ENCODE results near the gene EFNA4. TPM values are rescaled to one million over a fixed set of nuclear protein-coding genes. Genes with fewer than 3 reads are reported as not detected.

EFNA4 gene
- total and polyA plus RNA-seq, 9 of the 15 experiments (the other 6 are each of a cell fraction or from before 2014, with no cell fraction given): 0.68 to 7.4 (median 6.1) TPM

DNA sequence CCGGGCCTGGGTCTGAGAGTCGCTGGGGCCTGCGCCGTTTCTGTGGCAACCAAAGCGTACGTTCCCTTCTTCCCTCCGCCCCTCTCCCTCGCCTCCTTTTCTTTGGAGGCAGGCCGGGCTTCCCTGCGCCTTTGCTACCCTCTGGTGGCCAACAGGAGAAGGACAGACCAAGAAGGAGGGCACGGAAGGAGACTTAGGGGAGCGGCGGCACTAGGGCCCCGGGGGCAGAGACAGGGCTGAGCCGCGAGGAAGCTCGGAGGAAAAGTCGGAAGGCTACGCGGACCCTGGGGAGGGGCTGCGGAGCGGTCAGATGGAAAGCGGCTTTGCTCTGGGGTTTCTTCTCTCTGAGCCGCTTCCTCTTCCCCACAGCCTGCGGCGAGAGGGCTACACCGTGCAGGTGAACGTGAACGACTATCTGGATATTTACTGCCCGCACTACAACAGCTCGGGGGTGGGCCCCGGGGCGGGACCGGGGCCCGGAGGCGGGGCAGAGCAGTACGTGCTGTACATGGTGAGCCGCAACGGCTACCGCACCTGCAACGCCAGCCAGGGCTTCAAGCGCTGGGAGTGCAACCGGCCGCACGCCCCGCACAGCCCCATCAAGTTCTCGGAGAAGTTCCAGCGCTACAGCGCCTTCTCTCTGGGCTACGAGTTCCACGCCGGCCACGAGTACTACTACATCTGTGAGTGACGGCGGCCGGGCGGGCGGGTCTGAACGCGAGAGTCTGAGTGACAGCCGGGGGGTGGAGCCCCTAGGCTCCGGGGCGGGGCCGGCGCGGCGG, 21.4 kb downstream of the EFNA4 start:
- Histone ChIP-seq H3K9me1 (ENCODE audit: control insufficient read depth, insufficient read depth, low read length) (no peaks in the 10 kb centered on the region), H3K27me3 (ENCODE audit: control insufficient read depth in 2 of 2, insufficient read depth in 2 of 2, low read length in 2 of 2) (peaks cover 3 to 8% of the 10 kb centered on the region in 2 experiments; a peak in 2 of 5 replicates), H3K79me2 (ENCODE audit: control insufficient read depth, insufficient read depth, low read length) (peaks cover 7% of the 10 kb centered on the region; the same call in 2 of the 3 replicates), H3K36me3 (ENCODE audit: control insufficient read depth, insufficient read depth, low read length) (peaks cover 7% of the 10 kb centered on the region; the same call in 1 of the 3 replicates), H2AFZ (ENCODE audit: low read depth, low read length) (peak overlapping the region; percentile 95), H3K4me3 (peak overlapping the region; percentile 59), H3K4me2 (ENCODE audit: insufficient read depth, low read length) (peak overlapping the region; percentile 93), H3K4me1 (replicated peaks in 1 of 2; ENCODE audit: control insufficient read depth in 2 of 2, insufficient read depth in 2 of 2, low read length in 2 of 2) (peaks cover 28 to 61% of the 10 kb centered on the region in 2 experiments), H3K27ac (ENCODE audit: extremely low read depth, low read depth, low read length) (peak overlapping the region; percentile 72), H3K9me3 (replicated peaks; ENCODE audit: control insufficient read depth, insufficient read depth, low read depth, low read length) (no peaks in the 10 kb centered on the region), H4K20me1 (replicated peaks; ENCODE audit: control insufficient read depth, insufficient read depth, low read length) (peaks cover 26% of the 10 kb centered on the region), H3K9ac (ENCODE audit: insufficient read depth in 1 of 2, low read depth in 2 of 2, low read length in 2 of 2) (peak overlapping the region; percentile 77 to 92)
- WGBS (ENCODE audit: insufficient coverage, low coverage, missing lambda C conversion rate): under 1% methylated on average over 48 of the region's 67 CpGs
- intact Hi-C loops (cut with micrococcal nuclease): loop anchor here (1.0 to 5.0 kb wide), 5 partner anchors 14 to 528 kb away; partner anchors contain the start of genes PYGO2 and UBE2Q1
- FAIRE-seq (peak; percentile 97), ATAC-seq (peak; percentile 88), DNase-seq (ENCODE audit: extremely low read depth in 1 of 4, low spot score in 3 of 4) (peak; percentile 88 to 95 (median 92))
- in situ Hi-C loops (cut with MboI): no loop called here
- CTCF ChIA-PET (ENCODE audit: low intra/inter-chr PET ratio): interaction anchor here (0.6 to 9.0 kb wide), 8 partner anchors 19 to 1154 kb away, joined by 3 to 153 read pairs (median 4); partner anchors contain the start of gene EFNA4
- no TSS peak for BruUV-seq (replicated peaks)
- POLR2A ChIA-PET: interaction anchor here (0.6 to 1.2 kb wide), 7 partner anchors 19 to 1188 kb away, joined by 3 to 6 read pairs (median 3); partner anchors contain the start of gene EFNA4
- TF ChIP-seq E2F8 (IDR thresholded peaks at IDR 0.05; ENCODE audit: low read depth, partially characterized antibody) (peak; percentile 67), THRAP3 (IDR thresholded peaks at IDR 0.05; ENCODE audit: borderline replicate concordance) (peak; percentile 56; the same call in 1 of the 2 replicates), FOSL1 (tag; conservative IDR thresholded peaks at IDR 0.05) (peak; percentile 8; the same call in 1 of the 2 replicates), TBL1XR1 (IDR thresholded peaks at IDR 0.05; ENCODE audit: low read length in 2 of 2) (peak in 1 of 2 experiments; percentile 29; a peak in 1 of 4 replicates), HMGN3 (IDR thresholded peaks at IDR 0.05; ENCODE audit: borderline replicate concordance, extremely low read depth, insufficient read length, low read depth, low read length) (peak; percentile 60), NFIC (IDR thresholded peaks at IDR 0.05) (peak; percentile 28), GATAD2B (IDR thresholded peaks at IDR 0.05; ENCODE audit: borderline replicate concordance) (no peak), HINFP (tag; conservative IDR thresholded peaks at IDR 0.05; ENCODE audit: low read depth) (peak; percentile 71), KLF13 (tag; IDR thresholded peaks at IDR 0.05; ENCODE audit: borderline replicate concordance, low read depth) (peak; percentile 38; the same call in 1 of the 2 replicates)
- TF ChIP-seq, protein P1, sequence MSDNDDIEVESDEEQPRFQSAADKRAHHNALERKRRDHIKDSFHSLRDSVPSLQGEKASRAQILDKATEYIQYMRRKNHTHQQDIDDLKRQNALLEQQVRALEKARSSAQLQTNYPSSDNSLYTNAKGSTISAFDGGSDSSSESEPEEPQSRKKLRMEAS (CRISPR knock-in tag; IDR thresholded peaks at IDR 0.05): peak; percentile 34; the same call in 1 of the 2 replicates
- TF ChIP-seq, protein P2, sequence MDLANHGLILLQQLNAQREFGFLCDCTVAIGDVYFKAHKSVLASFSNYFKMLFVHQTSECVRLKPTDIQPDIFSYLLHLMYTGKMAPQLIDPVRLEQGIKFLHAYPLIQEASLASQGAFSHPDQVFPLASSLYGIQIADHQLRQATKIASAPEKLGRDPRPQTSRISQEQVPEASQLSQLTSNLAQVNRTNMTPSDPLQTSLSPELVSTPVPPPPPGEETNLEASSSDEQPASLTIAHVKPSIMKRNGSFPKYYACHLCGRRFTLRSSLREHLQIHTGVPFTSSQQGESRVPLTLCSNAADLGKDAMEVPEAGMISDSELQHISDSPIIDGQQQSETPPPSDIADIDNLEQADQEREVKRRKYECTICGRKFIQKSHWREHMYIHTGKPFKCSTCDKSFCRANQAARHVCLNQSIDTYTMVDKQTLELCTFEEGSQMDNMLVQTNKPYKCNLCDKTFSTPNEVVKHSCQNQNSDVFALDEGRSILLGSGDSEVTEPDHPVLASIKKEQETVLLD (IDR thresholded peaks at IDR 0.05): peak; percentile 64; the same call in 1 of the 2 replicates

All from K562 (cell line).